Measurements from ENCODE around the gene FAM111A. TPM values are rescaled to one million over a fixed set of nuclear protein-coding genes. Genes with fewer than 3 reads are reported as not detected.

The FAM111A gene
- total and polyA plus RNA-seq, 9 of the 15 experiments (the other 6 are each of a cell fraction or from before 2014, with no cell fraction given) = 14.8 to 30.6 (median 20.1) TPM

DNA sequence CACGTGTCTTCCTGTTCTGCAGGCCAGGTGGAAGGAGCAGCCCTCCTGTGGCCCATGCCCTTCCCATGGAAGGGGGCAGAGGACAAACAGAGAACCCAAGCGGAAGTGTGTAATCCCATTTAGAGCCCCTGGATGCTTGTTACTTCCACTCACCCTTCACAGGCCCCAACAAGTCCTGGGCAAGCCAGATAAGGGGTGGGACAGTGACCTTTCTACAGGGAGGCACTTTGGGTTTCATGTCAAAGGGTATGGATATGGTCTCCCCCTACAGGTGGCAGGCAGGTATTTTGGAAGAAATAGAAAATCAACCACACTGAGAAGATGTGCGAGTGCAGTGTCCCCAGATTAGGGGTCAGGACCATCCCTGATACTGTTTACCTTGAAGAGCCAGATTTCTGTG, 58.7 kb downstream of the FAM111A start:
- H3K9me3 ChIP-seq (replicated peaks; ENCODE audit: control insufficient read depth, insufficient read depth, low read depth, low read length) = no peaks in the 10 kb centered on the region
- no peaks in the 10 kb centered on the region for H3K36me3 ChIP-seq (ENCODE audit: control insufficient read depth, insufficient read depth, low read length)
- H3K4me2 ChIP-seq (ENCODE audit: insufficient read depth, low read length) = no peak overlapping the region
- no TSS peak for BruUV-seq (replicated peaks)
- no peaks in the 10 kb centered on the region for H4K20me1 ChIP-seq (replicated peaks; ENCODE audit: control insufficient read depth, insufficient read depth, low read length)
- DNase-seq (ENCODE audit: extremely low read depth in 1 of 4, low spot score in 3 of 4) (peak; percentile 27 to 48 (median 40)), FAIRE-seq (peak; percentile 15), ATAC-seq (peak; percentile 85)
- in situ Hi-C loops (cut with MboI) (no loop called here), intact Hi-C loops (cut with micrococcal nuclease) (no loop called here)
- H3K4me3 ChIP-seq = no peak overlapping the region
- ChIA-PET CTCF (ENCODE audit: low intra/inter-chr PET ratio) (no interaction called here), POLR2A (interaction anchor here (0.5 kb wide), 1 partner anchor 16 kb away, joined by 4 read pairs; no protein-coding TSS in a partner anchor)
- H3K4me1 ChIP-seq (replicated peaks in 1 of 2; ENCODE audit: control insufficient read depth in 2 of 2, insufficient read depth in 2 of 2, low read length in 2 of 2) = peaks cover 0 to 2% of the 10 kb centered on the region in 2 experiments; a peak in 1 of 5 replicates
- H3K79me2 ChIP-seq (ENCODE audit: control insufficient read depth, insufficient read depth, low read length) = no peaks in the 10 kb centered on the region
- H2AFZ ChIP-seq (ENCODE audit: low read depth, low read length) = peak overlapping the region; percentile 58
- WGBS (ENCODE audit: insufficient coverage, low coverage, missing lambda C conversion rate) = 4% methylated on average over 3 of the region's 3 CpGs
- H3K27ac ChIP-seq (ENCODE audit: extremely low read depth, low read depth, low read length) = no peak overlapping the region
- peaks cover 10 to 21% of the 10 kb centered on the region in 2 experiments for H3K27me3 ChIP-seq (ENCODE audit: control insufficient read depth in 2 of 2, insufficient read depth in 2 of 2, low read length in 2 of 2)
- no peak overlapping the region for H3K9ac ChIP-seq (ENCODE audit: insufficient read depth in 1 of 2, low read depth in 2 of 2, low read length in 2 of 2)
- H3K9me1 ChIP-seq (ENCODE audit: control insufficient read depth, insufficient read depth, low read length) = no peaks in the 10 kb centered on the region
- TF ChIP-seq, protein P1, sequence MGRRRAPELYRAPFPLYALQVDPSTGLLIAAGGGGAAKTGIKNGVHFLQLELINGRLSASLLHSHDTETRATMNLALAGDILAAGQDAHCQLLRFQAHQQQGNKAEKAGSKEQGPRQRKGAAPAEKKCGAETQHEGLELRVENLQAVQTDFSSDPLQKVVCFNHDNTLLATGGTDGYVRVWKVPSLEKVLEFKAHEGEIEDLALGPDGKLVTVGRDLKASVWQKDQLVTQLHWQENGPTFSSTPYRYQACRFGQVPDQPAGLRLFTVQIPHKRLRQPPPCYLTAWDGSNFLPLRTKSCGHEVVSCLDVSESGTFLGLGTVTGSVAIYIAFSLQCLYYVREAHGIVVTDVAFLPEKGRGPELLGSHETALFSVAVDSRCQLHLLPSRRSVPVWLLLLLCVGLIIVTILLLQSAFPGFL (CRISPR knock-in tag; IDR thresholded peaks at IDR 0.05) = no peak
- TF ChIP-seq MTA3 (IDR thresholded peaks at IDR 0.05; ENCODE audit: borderline replicate concordance) (no peak), L3MBTL2 (IDR thresholded peaks at IDR 0.05) (no peak), ZNF354B (CRISPR knock-in tag; IDR thresholded peaks at IDR 0.05) (no peak), TAF7 (tag; IDR thresholded peaks at IDR 0.05) (no peak), XRCC5 (IDR thresholded peaks at IDR 0.05; ENCODE audit: low read depth, low read length) (no peak)
- TF ChIP-seq, protein P2, sequence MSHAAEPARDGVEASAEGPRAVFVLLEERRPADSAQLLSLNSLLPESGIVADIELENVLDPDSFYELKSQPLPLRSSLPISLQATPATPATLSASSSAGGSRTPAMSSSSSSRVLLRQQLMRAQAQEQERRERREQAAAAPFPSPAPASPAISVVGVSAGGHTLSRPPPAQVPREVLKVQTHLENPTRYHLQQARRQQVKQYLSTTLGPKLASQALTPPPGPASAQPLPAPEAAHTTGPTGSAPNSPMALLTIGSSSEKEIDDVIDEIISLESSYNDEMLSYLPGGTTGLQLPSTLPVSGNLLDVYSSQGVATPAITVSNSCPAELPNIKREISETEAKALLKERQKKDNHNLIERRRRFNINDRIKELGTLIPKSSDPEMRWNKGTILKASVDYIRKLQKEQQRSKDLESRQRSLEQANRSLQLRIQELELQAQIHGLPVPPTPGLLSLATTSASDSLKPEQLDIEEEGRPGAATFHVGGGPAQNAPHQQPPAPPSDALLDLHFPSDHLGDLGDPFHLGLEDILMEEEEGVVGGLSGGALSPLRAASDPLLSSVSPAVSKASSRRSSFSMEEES (CRISPR knock-in tag; IDR thresholded peaks at IDR 0.05) = no peak
- TF ChIP-seq, protein P3, sequence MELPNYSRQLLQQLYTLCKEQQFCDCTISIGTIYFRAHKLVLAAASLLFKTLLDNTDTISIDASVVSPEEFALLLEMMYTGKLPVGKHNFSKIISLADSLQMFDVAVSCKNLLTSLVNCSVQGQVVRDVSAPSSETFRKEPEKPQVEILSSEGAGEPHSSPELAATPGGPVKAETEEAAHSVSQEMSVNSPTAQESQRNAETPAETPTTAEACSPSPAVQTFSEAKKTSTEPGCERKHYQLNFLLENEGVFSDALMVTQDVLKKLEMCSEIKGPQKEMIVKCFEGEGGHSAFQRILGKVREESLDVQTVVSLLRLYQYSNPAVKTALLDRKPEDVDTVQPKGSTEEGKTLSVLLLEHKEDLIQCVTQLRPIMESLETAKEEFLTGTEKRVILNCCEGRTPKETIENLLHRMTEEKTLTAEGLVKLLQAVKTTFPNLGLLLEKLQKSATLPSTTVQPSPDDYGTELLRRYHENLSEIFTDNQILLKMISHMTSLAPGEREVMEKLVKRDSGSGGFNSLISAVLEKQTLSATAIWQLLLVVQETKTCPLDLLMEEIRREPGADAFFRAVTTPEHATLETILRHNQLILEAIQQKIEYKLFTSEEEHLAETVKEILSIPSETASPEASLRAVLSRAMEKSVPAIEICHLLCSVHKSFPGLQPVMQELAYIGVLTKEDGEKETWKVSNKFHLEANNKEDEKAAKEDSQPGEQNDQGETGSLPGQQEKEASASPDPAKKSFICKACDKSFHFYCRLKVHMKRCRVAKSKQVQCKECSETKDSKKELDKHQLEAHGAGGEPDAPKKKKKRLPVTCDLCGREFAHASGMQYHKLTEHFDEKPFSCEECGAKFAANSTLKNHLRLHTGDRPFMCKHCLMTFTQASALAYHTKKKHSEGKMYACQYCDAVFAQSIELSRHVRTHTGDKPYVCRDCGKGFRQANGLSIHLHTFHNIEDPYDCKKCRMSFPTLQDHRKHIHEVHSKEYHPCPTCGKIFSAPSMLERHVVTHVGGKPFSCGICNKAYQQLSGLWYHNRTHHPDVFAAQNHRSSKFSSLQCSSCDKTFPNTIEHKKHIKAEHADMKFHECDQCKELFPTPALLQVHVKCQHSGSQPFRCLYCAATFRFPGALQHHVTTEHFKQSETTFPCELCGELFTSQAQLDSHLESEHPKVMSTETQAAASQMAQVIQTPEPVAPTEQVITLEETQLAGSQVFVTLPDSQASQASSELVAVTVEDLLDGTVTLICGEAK (IDR thresholded peaks at IDR 0.05) = 0 out of 2 replicates have a peak, but pooled peaks have one; percentile 39
- TF ChIP-seq, protein P3 (CRISPR knock-in tag; IDR thresholded peaks at IDR 0.05) = no peak
